MM.1S (cell line): ENCODE measurements around the gene MED7.

ENCODE experiments used
- DNase-seq: peaks from one replicate; pipeline ENCODE4 v3.0.0-alpha.2; 2015
- H2AFZ ChIP-seq: fragments of 300-600 bp; sonication (generic); 2 replicates; pipeline ENCODE4 v1.6.0; 2016; ENCODE audit warnings: antibody characterized with exemption, low read length
- H3F3A ChIP-seq: fragments of 300-600 bp; sonication (generic); 2 replicates; pipeline ENCODE4 v1.6.1; 2016; ENCODE audit warnings: mild to moderate bottlenecking, antibody characterized with exemption, low read length, moderate library complexity, mixed read lengths; ENCODE audit not compliant: insufficient read depth
- H3K27ac ChIP-seq: fragments of 300-600 bp; sonication (generic); 2 replicates; pipeline ENCODE4 v1.5.1; 2016; ENCODE audit warnings: mild to moderate bottlenecking, low read length
- H3K27me3 ChIP-seq: fragments of 300-600 bp; sonication (generic); replicated peaks from 2 replicates; pipeline ENCODE4 v1.6.0; 2016; ENCODE audit warnings: low read length; ENCODE audit not compliant: insufficient read depth
- H3K36me3 ChIP-seq: fragments of 300-600 bp; sonication (generic); replicated peaks from 2 replicates; pipeline ENCODE4 v1.6.1; 2016; ENCODE audit warnings: mild to moderate bottlenecking, low read length, mixed read lengths; ENCODE audit not compliant: insufficient read depth
- H3K4me1 ChIP-seq: fragments of 300-600 bp; sonication (generic); 2 replicates; pipeline ENCODE4 v1.6.1; 2016; ENCODE audit warnings: low read length, mixed read lengths
- H3K4me2 ChIP-seq: fragments of 300-600 bp; sonication (generic); 2 replicates; pipeline ENCODE4 v1.6.0; 2016; ENCODE audit warnings: low read depth, low read length
- H3K4me3 ChIP-seq: fragments of 300-600 bp; sonication (generic); 2 replicates; pipeline ENCODE4 v1.5.1; 2016; ENCODE audit warnings: low read length, mixed read lengths
- H3K79me2 ChIP-seq: fragments of 300-600 bp; sonication (generic); 2 replicates; pipeline ENCODE4 v1.6.1; 2016; ENCODE audit warnings: mixed run types, low read length, mixed read lengths
- H3K9ac ChIP-seq: fragments of 300-600 bp; sonication (generic); 2 replicates; pipeline ENCODE4 v1.6.1; 2016; ENCODE audit warnings: low read length, mixed read lengths
- H3K9me2 ChIP-seq: fragments of 300-600 bp; sonication (generic); replicated peaks from 2 replicates; pipeline ENCODE4 v1.6.1; 2016; ENCODE audit warnings: mild to moderate bottlenecking, low read length, mixed read lengths; ENCODE audit not compliant: insufficient read depth
- H3K9me3 ChIP-seq: fragments of 300-600 bp; sonication (generic); replicated peaks from 2 replicates; pipeline ENCODE4 v1.6.1; 2016; ENCODE audit warnings: mild to moderate bottlenecking, low read length, mixed read lengths; ENCODE audit not compliant: insufficient read depth
- H4K20me1 ChIP-seq: fragments of 300-600 bp; sonication (generic); 2 replicates; pipeline ENCODE4 v1.6.1; 2016; ENCODE audit warnings: mild to moderate bottlenecking, low read length, moderate library complexity, mixed read lengths; ENCODE audit not compliant: insufficient read depth
- CTCF ChIP-seq: fragments of 300-600 bp; sonication (generic); IDR thresholded peaks from 2 replicates; pipeline ENCODE4 v1.5.1; 2016; ENCODE audit warnings: antibody characterized with exemption, low read length, mixed read lengths
- EZH2 ChIP-seq: fragments of 300-600 bp; sonication (generic); optimal IDR thresholded peaks from 2 replicates; pipeline ENCODE3; 2017; ENCODE audit warnings: low read depth, mild to moderate bottlenecking, antibody characterized with exemption, low read length, mixed read lengths
- EZH2phosphoT487 ChIP-seq: fragments of 300-600 bp; sonication (generic); IDR thresholded peaks from 2 replicates; pipeline ENCODE4 v1.6.1; 2018; ENCODE audit warnings: antibody characterized with exemption, low read length

The MED7 gene

GRCh38 chr5:157177953-157178352, 35.3 kb upstream of the MED7 start:
- no peak overlapping the region for H3K4me2 ChIP-seq
- no peaks in the 10 kb centered on the region for H3K9me2 ChIP-seq
- no peak for TF ChIP-seq CTCF
- TF ChIP-seq EZH2phosphoT487: no peak
- no peak for TF ChIP-seq EZH2
- no peak overlapping the region for H3K4me3 ChIP-seq
- H3K36me3 ChIP-seq: no peaks in the 10 kb centered on the region
- H4K20me1 ChIP-seq: no peaks in the 10 kb centered on the region
- no peak for DNase-seq
- no peak overlapping the region for H3K9ac ChIP-seq
- no peak overlapping the region for H3K27ac ChIP-seq
- no peak overlapping the region for H2AFZ ChIP-seq
- H3K79me2 ChIP-seq: no peaks in the 10 kb centered on the region
- H3K9me3 ChIP-seq: no peaks in the 10 kb centered on the region
- H3K27me3 ChIP-seq: no peaks in the 10 kb centered on the region
- peaks cover 6% of the 10 kb centered on the region for H3F3A ChIP-seq
- peaks cover 6% of the 10 kb centered on the region; the same call in 1 of the 2 replicates for H3K4me1 ChIP-seq

GRCh38 chr5:157175071-157175612, 32.5 kb upstream of the MED7 start:
- no peaks in the 10 kb centered on the region for H3K79me2 ChIP-seq
- no peak overlapping the region for H2AFZ ChIP-seq
- H3K4me3 ChIP-seq: no peak overlapping the region
- no peaks in the 10 kb centered on the region for H4K20me1 ChIP-seq
- TF ChIP-seq EZH2: no peak
- H3K4me1 ChIP-seq: peaks cover 23% of the 10 kb centered on the region
- DNase-seq: no peak
- H3K36me3 ChIP-seq: no peaks in the 10 kb centered on the region
- H3K4me2 ChIP-seq: no peak overlapping the region
- no peak overlapping the region for H3K27ac ChIP-seq
- no peaks in the 10 kb centered on the region for H3K27me3 ChIP-seq
- no peaks in the 10 kb centered on the region for H3K9me3 ChIP-seq
- H3K9me2 ChIP-seq: no peaks in the 10 kb centered on the region
- no peak overlapping the region for H3K9ac ChIP-seq
- peaks cover 19% of the 10 kb centered on the region for H3F3A ChIP-seq

DNA sequence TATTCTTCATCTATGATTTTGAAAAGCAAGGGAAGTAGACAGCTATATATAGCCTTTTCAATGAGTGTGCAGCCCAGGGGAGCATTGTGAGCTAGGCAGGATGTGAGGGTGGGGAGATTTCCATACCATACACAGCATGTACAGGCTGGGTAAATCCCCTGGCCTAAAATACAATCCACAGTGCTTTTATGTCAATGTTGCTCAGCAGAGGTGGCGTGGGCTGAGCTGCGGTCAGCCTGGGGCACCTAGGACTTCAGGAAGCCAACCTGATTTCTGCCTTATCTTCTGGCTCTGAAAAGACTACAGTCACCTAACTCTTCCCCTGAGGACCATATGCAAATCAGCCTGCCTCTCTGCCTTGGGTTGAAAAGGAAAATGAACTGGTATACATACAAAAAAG, 29.7 kb upstream of the MED7 start:
- no peaks in the 10 kb centered on the region for H3K79me2 ChIP-seq
- peaks cover 34% of the 10 kb centered on the region for H3K4me1 ChIP-seq
- no peaks in the 10 kb centered on the region for H4K20me1 ChIP-seq
- TF ChIP-seq CTCF (no peak), EZH2 (no peak)
- H3K27me3 ChIP-seq: no peaks in the 10 kb centered on the region
- peak overlapping the region; percentile 80 for H3K4me2 ChIP-seq
- H3F3A ChIP-seq: peaks cover 22% of the 10 kb centered on the region
- peak overlapping the region; percentile 62 for H3K9ac ChIP-seq
- H3K4me3 ChIP-seq: peak overlapping the region; percentile 52
- H3K9me3 ChIP-seq: no peaks in the 10 kb centered on the region
- peak overlapping the region; percentile 90 for H3K27ac ChIP-seq
- peak; percentile 96 for DNase-seq
- peak overlapping the region; percentile 76 for H2AFZ ChIP-seq
- no peaks in the 10 kb centered on the region for H3K36me3 ChIP-seq
- no peaks in the 10 kb centered on the region for H3K9me2 ChIP-seq

DNA sequence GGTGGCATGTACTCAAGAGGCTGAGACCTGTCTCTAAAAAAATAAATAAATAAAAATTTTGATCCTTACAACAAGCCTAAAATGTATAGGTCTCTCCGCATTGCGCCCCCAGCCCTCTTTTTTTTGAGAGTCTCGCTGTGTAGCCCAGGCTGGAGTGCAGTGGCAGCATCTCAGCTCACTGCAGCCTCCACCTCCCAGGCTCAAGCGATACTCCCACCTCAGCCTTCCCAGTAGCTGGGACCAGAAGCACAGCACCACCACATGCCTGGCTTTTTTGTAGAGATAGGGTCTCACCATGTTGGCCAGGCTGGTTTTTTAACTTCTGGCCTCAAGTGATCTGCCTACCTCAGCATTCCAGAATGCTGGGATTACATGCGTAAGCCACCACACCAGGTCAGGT, 25.6 kb upstream of the MED7 start:
- Histone ChIP-seq H3K4me3 (no peak overlapping the region), H3K27ac (no peak overlapping the region), H3K4me1 (peaks cover 45% of the 10 kb centered on the region), H4K20me1 (no peaks in the 10 kb centered on the region), H3K9me2 (no peaks in the 10 kb centered on the region), H3K9me3 (no peaks in the 10 kb centered on the region), H3K79me2 (no peaks in the 10 kb centered on the region), H3K4me2 (no peak overlapping the region), H2AFZ (no peak overlapping the region), H3K36me3 (no peaks in the 10 kb centered on the region), H3F3A (peaks cover 28% of the 10 kb centered on the region), H3K9ac (no peak overlapping the region), H3K27me3 (no peaks in the 10 kb centered on the region)
- no peak for DNase-seq
- TF ChIP-seq EZH2phosphoT487 (no peak), CTCF (no peak)
